ENCODE results near the gene GALM.
"Not testable (repeated sequence)": the region's sequence is repeated elsewhere in the genome, so short reads cannot be mapped to it uniquely, and the experiment has no call there.

GALM gene

GRCh38 chr2:38739524-38739923 lies 73.6 kb downstream of the GALM start:
- DNase-seq (ENCODE audit: low read depth in 2 of 2), result no peak

DNA sequence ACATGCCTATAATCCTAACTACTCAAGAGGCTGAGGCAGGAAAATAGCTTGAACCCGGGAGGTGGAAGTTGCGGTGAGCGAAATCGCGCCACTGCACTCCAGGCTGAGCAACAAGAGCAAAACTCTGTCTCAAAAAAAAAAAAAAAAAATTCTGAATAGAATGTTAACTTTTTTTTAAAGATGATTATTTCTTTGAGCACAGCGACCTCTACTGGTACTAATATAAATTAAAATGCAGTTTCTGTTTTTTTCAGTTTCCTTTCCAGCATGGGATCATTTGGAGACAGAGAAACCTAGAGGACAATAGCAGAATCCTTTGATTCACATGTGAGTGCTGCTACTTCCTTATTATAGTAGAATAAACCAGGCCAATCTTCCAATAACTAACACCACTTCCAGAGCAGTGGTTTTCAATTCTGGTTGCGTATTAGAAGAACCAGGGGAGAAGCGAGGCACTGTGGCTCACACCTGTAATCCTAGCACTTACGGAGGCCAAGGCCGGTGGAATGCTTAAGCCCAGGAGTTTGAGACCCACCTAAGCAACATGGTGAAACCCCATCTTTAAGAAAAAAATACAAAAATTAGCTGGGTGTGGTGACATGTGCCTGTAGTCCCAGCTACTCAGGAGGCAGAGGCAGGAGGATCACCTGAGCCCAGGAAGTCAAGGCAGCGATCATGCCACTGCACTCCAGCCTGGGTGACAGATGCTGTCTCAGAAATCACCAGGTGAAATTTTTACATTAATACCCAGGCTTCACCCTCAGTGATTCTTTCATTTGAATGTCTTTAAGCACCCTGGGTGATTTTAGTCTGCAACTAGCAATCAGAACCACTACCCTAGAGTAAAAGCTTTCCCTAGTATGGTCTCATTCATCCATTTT lies 75.2 kb downstream of the GALM start:
- DNase-seq (ENCODE audit: low read depth in 2 of 2), result no peak

- DNase-seq (ENCODE audit: low read depth in 2 of 2), result no peak
These were observed 77.1 kb downstream of the GALM start for GRCh38 chr2:38742797-38743559.

DNA sequence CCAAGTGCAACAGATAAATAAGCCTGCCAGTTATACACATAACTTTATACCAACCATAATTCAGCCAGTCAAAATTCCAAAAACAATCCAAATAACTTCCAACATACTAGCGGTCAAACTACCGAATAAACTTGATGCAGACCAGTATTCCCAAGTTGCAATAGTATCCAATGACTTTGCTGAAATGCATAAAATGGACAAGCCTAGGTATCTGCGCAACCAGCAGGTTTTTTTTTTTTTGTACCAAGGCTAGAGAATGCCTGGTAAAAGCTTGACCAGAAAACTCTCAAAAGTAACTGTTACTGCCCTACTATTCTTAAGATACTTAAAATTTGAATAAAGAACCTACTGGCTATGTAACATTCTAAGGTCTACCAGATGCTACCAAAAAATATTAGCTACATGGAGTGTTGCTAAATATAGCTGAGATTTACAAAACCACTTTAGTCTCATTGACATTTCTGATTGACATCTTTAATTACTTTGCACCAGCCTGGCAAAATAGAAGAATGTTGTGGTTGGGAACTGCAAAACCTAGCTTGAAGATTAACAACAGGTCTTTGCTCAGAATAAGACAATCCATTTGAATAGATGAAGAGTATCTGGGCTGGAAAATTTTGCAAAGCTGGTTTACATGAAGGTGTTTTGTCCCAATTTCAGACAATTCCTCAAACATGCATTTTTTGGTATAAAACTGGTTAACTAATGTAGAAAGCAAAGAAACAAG lies 77.9 kb downstream of the GALM start:
- DNase-seq (ENCODE audit: low read depth in 2 of 2), result no peak

- no peak for DNase-seq (ENCODE audit: low read depth in 2 of 2)
These were observed 78.5 kb downstream of the GALM start for GRCh38 chr2:38744399-38744780.

- no peak for DNase-seq (ENCODE audit: low read depth in 2 of 2)
These were observed 79.4 kb downstream of the GALM start for GRCh38 chr2:38745267-38745666.

- DNase-seq (ENCODE audit: low read depth in 2 of 2), result no peak
These were observed 81.1 kb downstream of the GALM start for GRCh38 chr2:38747007-38747424.

DNA sequence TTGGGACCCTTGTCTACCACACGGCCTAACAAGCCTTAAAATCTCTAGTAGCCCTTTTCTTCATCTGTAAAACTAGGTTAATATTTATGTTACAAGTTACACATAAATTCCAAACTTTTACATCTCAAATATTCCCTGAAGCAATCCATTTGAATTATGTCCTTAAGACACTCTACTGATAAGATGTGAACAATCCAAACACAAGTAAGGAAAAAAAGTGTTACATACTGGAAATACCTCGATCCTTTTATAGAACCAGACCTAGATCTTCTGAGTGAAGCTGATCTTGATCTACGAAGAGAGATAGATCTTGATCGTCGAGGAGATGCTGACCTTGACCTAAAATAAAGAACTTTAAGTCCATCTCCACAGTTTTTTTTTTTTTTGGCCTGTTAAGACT lies 81.9 kb downstream of the GALM start:
- DNase-seq (ENCODE audit: low read depth in 2 of 2), result no peak

- DNase-seq (ENCODE audit: low read depth in 2 of 2), result no peak
These were observed 82.5 kb downstream of the GALM start for GRCh38 chr2:38748391-38748790.

GRCh38 chr2:38748943-38749804 lies 83.3 kb downstream of the GALM start:
- no peak for DNase-seq (ENCODE audit: low read depth in 2 of 2)

DNA sequence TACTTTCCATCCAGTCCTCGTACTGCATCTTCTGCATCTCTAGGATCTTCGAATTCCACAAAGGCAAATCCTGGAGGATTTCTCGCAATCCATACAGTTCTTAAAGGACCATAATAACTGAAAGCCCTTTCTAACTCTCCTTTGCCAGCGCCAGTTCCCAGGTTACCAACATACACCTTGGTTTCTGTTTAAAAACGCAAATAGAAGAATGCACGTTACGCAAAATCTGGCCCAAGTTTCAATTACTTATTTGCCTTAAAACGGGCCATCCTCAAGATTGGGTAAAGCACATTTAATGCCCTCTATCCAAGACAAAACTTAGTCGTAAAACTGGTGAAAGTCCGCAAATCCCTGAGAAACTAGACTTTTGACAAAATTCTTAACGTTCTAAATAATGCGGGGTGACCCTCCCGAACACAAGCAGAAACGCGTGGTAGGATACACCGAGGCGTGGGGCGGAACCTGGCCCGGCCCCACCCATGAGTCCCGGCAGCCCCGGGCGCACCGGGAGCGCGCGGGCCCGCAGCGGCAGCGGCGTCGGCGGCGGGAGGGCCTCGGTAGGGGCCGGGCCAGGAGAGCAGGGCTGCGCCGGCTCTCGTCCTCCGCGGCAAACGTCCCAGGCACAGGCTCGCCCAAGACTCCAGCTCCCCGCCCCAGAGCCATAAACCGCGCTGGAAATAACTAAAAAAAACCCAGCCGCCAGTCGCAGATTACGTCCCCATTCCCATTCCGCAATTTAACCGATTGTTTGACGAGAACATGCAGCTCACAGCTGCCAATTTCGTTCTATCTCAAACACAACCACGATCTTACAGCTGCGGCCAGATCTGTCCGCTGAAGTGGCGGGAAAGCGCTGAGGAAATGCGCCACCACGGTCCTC lies 84.3 kb downstream of the GALM start:
- peak in 1 of 2 donors; percentile 13 for DNase-seq (ENCODE audit: low read depth in 2 of 2)

DNA sequence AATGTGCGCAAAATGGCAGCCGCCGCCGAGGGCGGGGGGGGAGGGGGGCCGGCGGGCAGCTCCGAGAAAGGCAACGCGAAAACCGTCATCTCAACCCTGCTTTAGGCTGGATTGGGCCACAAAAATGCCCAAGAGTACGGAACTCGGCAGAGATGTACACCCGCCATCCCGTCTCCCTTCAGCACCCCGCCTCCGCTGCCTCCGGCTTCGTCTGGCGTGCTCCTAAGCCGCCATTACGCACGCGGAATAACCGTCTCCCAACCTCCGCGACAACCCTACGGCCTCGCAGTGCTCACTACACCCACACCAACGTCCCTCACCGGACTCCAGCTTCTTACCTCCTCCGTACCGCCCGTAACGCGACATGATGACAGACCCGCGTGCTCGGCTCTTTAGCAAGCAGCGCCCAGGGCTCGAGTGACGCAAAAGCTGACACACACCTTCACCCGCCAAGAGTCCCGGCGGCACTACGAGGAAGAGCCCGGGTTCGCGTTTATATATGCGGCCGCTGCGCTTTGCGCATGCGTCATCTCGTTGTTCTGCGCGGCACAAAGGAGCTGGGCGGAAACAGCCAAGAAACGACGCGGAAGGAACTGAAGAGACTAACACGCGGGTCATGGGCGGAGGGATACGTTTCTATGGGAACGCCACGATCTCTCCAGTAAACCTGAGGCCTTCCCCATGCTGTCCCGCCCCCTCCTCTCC lies 85.1 kb downstream of the GALM start, which contains the start of gene SRSF7:
Gene SRSF7, minus strand, starts transcription at position 471 of the 705 bp plus-strand sequence. Its CDS starts 105 bp downstream, at position 366.
- DNase-seq (ENCODE audit: low read depth in 2 of 2), result peak; percentile 98 to 99

- peak; percentile 9 to 13 for DNase-seq (ENCODE audit: low read depth in 2 of 2)
These were observed 85.9 kb downstream of the GALM start for GRCh38 chr2:38751596-38752410.

DNA sequence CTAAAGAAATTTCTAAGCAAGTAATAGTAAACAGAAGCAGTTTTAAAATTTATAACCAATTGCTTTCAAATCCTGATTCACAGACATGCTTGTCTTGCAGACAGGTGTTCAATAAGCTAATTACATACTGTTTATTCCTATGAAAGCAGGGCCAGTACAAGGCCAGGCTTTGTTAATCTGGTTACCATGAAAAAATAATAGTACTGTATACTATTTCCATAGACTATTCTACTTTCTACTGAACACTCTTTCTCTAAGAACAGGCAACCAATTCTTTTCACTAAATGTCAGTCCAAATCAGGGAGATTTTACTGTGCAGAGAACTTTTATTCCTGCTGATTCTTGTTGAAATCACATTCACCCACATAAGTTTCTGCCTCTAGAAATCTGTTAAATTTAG lies 88.1 kb downstream of the GALM start:
- no peak for DNase-seq (ENCODE audit: low read depth in 2 of 2)

DNA sequence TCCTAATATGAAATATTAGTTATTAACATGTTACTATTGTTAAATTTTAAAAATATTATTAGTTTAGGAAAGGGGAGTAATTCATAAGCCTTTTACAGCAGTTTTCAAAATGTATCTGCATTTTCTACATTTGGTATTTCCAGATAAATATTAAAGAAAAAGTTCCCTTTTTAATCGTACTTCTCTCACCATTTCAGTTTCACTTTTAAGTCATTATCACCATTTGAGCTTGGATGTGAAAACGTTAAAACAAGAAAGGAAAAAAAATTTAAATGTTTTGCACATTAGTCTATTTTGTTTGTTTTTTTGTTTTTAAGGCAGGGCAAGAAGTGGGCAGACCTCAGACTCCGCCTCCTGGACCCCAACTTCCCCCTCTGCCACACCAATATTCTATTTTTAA lies 88.6 kb downstream of the GALM start:
- DNase-seq (ENCODE audit: low read depth in 2 of 2), result no peak

- DNase-seq (ENCODE audit: low read depth in 2 of 2), result not testable (repeated sequence)
These were observed 90.0 kb downstream of the GALM start for GRCh38 chr2:38755891-38756290.

GRCh38 chr2:38763228-38763627 lies 97.3 kb downstream of the GALM start:
- no peak for DNase-seq (ENCODE audit: low read depth in 2 of 2)

- no peak for DNase-seq (ENCODE audit: low read depth in 2 of 2)
These were observed 97.8 kb downstream of the GALM start for GRCh38 chr2:38763728-38764127.

DNA sequence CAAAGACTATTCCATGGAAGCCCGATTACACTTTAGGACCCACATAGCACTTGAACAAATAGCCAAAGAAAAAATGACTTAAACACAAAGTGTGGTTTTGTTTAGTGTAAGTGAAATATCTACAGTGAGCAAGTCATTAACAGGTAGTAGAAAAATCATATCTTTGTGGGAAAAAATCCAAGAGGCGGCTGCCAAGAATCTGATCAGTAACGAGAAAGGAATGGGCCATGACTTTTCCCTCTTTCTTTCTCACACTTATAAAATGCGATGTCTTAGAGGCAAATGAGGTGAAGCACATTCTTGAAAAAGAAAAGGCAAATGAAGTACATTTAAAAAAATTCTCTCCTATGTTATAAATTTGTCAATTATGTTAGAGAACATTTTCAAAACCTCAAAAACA lies 99.2 kb downstream of the GALM start:
- no peak for DNase-seq (ENCODE audit: low read depth in 2 of 2)

Data from stimulated activated CD8-positive, alpha-beta memory T cell treated with anti-CD3 and anti-CD28 coated beads, Interleukin-7, amount 100 ng/mL, for 1 hour (primary cell).